MM.1S (cell line): Measurements from ENCODE around the gene SYNE1.

Experiments
- DNase-seq: peaks from one replicate; pipeline ENCODE4 v3.0.0-alpha.2; 2015
- H2AFZ ChIP-seq: fragments of 300-600 bp; sonication (generic); 2 replicates; pipeline ENCODE4 v1.6.0; 2016; ENCODE audit warnings: antibody characterized with exemption, low read length
- H3F3A ChIP-seq: fragments of 300-600 bp; sonication (generic); 2 replicates; pipeline ENCODE4 v1.6.1; 2016; ENCODE audit warnings: mild to moderate bottlenecking, antibody characterized with exemption, low read length, moderate library complexity, mixed read lengths; ENCODE audit not compliant: insufficient read depth
- H3K27ac ChIP-seq: fragments of 300-600 bp; sonication (generic); 2 replicates; pipeline ENCODE4 v1.5.1; 2016; ENCODE audit warnings: mild to moderate bottlenecking, low read length
- H3K27me3 ChIP-seq: fragments of 300-600 bp; sonication (generic); replicated peaks from 2 replicates; pipeline ENCODE4 v1.6.0; 2016; ENCODE audit warnings: low read length; ENCODE audit not compliant: insufficient read depth
- H3K36me3 ChIP-seq: fragments of 300-600 bp; sonication (generic); replicated peaks from 2 replicates; pipeline ENCODE4 v1.6.1; 2016; ENCODE audit warnings: mild to moderate bottlenecking, low read length, mixed read lengths; ENCODE audit not compliant: insufficient read depth
- H3K4me1 ChIP-seq: fragments of 300-600 bp; sonication (generic); 2 replicates; pipeline ENCODE4 v1.6.1; 2016; ENCODE audit warnings: low read length, mixed read lengths
- H3K4me2 ChIP-seq: fragments of 300-600 bp; sonication (generic); 2 replicates; pipeline ENCODE4 v1.6.0; 2016; ENCODE audit warnings: low read depth, low read length
- H3K4me3 ChIP-seq: fragments of 300-600 bp; sonication (generic); 2 replicates; pipeline ENCODE4 v1.5.1; 2016; ENCODE audit warnings: low read length, mixed read lengths
- H3K79me2 ChIP-seq: fragments of 300-600 bp; sonication (generic); 2 replicates; pipeline ENCODE4 v1.6.1; 2016; ENCODE audit warnings: mixed run types, low read length, mixed read lengths
- H3K9ac ChIP-seq: fragments of 300-600 bp; sonication (generic); 2 replicates; pipeline ENCODE4 v1.6.1; 2016; ENCODE audit warnings: low read length, mixed read lengths
- H3K9me2 ChIP-seq: fragments of 300-600 bp; sonication (generic); replicated peaks from 2 replicates; pipeline ENCODE4 v1.6.1; 2016; ENCODE audit warnings: mild to moderate bottlenecking, low read length, mixed read lengths; ENCODE audit not compliant: insufficient read depth
- H3K9me3 ChIP-seq: fragments of 300-600 bp; sonication (generic); replicated peaks from 2 replicates; pipeline ENCODE4 v1.6.1; 2016; ENCODE audit warnings: mild to moderate bottlenecking, low read length, mixed read lengths; ENCODE audit not compliant: insufficient read depth
- H4K20me1 ChIP-seq: fragments of 300-600 bp; sonication (generic); 2 replicates; pipeline ENCODE4 v1.6.1; 2016; ENCODE audit warnings: mild to moderate bottlenecking, low read length, moderate library complexity, mixed read lengths; ENCODE audit not compliant: insufficient read depth
- CTCF ChIP-seq: fragments of 300-600 bp; sonication (generic); IDR thresholded peaks from 2 replicates; pipeline ENCODE4 v1.5.1; 2016; ENCODE audit warnings: antibody characterized with exemption, low read length, mixed read lengths
- EZH2 ChIP-seq: fragments of 300-600 bp; sonication (generic); optimal IDR thresholded peaks from 2 replicates; pipeline ENCODE3; 2017; ENCODE audit warnings: low read depth, mild to moderate bottlenecking, antibody characterized with exemption, low read length, mixed read lengths
- EZH2phosphoT487 ChIP-seq: fragments of 300-600 bp; sonication (generic); IDR thresholded peaks from 2 replicates; pipeline ENCODE4 v1.6.1; 2018; ENCODE audit warnings: antibody characterized with exemption, low read length

Gene SYNE1

GRCh38 chr6:152295346-152295745 lies 341.8 kb downstream of the SYNE1 start:
- Histone ChIP-seq H3K27me3 (no peaks in the 10 kb centered on the region), H3K4me3 (no peak overlapping the region), H3K9ac (no peak overlapping the region), H3K27ac (no peak overlapping the region), H2AFZ (no peak overlapping the region), H3K4me2 (no peak overlapping the region), H3K4me1 (no peaks in the 10 kb centered on the region; the same call in 1 of the 2 replicates), H4K20me1 (no peaks in the 10 kb centered on the region), H3K9me2 (no peaks in the 10 kb centered on the region), H3K9me3 (no peaks in the 10 kb centered on the region), H3K79me2 (peaks cover 13% of the 10 kb centered on the region), H3K36me3 (no peaks in the 10 kb centered on the region), H3F3A (peaks cover 20% of the 10 kb centered on the region)
- TF ChIP-seq EZH2phosphoT487 (no peak), EZH2 (no peak), CTCF (no peak)
- no peak for DNase-seq

- Histone ChIP-seq H3K27ac (no peak overlapping the region), H3K4me2 (no peak overlapping the region), H3K9me3 (no peaks in the 10 kb centered on the region), H3K79me2 (peaks cover 8% of the 10 kb centered on the region; the same call in 1 of the 2 replicates), H4K20me1 (no peaks in the 10 kb centered on the region), H3K27me3 (no peaks in the 10 kb centered on the region), H3F3A (peaks cover 6% of the 10 kb centered on the region; the same call in 1 of the 2 replicates), H3K9me2 (no peaks in the 10 kb centered on the region), H2AFZ (no peak overlapping the region), H3K36me3 (no peaks in the 10 kb centered on the region), H3K4me1 (no peaks in the 10 kb centered on the region), H3K9ac (no peak overlapping the region), H3K4me3 (no peak overlapping the region)
- TF ChIP-seq EZH2 (no peak), EZH2phosphoT487 (no peak), CTCF (no peak)
- no peak for DNase-seq
Observed at GRCh38 chr6:152293404-152293803, 343.8 kb downstream of the SYNE1 start.

GRCh38 chr6:152292555-152292954 lies 344.6 kb downstream of the SYNE1 start:
- H3K9ac ChIP-seq: no peak overlapping the region
- no peak overlapping the region for H2AFZ ChIP-seq
- no peak overlapping the region for H3K27ac ChIP-seq
- no peak overlapping the region for H3K4me2 ChIP-seq
- H3K9me2 ChIP-seq: no peaks in the 10 kb centered on the region
- H3K27me3 ChIP-seq: no peaks in the 10 kb centered on the region
- no peaks in the 10 kb centered on the region for H3F3A ChIP-seq
- no peaks in the 10 kb centered on the region for H3K36me3 ChIP-seq
- H3K9me3 ChIP-seq: no peaks in the 10 kb centered on the region
- H3K79me2 ChIP-seq: peaks cover 5% of the 10 kb centered on the region; the same call in 1 of the 2 replicates
- H3K4me3 ChIP-seq: no peak overlapping the region
- no peaks in the 10 kb centered on the region for H3K4me1 ChIP-seq
- DNase-seq: no peak
- TF ChIP-seq CTCF: no peak
- no peak for TF ChIP-seq EZH2
- no peak for TF ChIP-seq EZH2phosphoT487
- H4K20me1 ChIP-seq: no peaks in the 10 kb centered on the region
